HTR-8/SVneo (cell line): ENCODE measurements around the gene HRK.
A peak's percentile ranks its signal among the peaks of the same experiment; 100 is the strongest.

Experiments
- DNase-seq: peaks from one replicate; pipeline ENCODE4 v3.0.0; 2011; ENCODE audit warnings: low spot score, mixed read lengths; ENCODE audit not compliant: insufficient read length
- FAIRE-seq: peaks from 2 replicates; lab custom pipeline; 2011; peaks lifted over from hg19 to GRCh38; lab: Jason Lieb, UNC

The HRK gene

DNA sequence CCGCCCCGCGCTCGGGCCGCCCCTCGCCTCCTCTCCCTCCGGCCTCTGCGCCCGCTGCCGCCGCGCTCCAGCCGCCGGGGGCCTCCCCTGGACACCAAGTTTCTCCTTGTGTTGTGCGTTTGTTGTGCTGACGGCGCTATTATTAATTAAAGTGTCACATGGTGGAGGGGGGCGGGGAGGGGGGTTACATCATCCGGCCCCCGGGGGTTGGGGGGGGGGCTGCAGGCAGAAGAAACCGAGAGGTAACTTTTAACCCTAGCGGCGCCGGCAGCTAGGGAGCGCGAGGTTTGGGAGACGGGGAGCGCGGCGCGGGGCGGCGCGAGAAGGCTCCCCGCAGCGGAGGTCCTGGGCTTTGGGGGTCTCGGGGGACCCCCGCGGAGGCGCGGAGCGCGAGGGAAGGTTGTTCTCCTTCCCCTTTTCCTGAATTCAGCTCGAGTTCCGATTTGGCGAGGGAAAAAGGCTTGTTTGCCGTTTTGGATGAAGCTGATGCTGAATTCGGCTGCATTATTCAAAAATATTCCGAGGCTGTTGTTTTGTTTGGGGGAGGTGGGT is at the start of gene HRK:
HRK (minus strand) TSS at position 117 of the 552 bp plus-strand sequence. CDS start 134 bp downstream, outside the sequence.
- FAIRE-seq (no peak), DNase-seq (no peak)

DNA sequence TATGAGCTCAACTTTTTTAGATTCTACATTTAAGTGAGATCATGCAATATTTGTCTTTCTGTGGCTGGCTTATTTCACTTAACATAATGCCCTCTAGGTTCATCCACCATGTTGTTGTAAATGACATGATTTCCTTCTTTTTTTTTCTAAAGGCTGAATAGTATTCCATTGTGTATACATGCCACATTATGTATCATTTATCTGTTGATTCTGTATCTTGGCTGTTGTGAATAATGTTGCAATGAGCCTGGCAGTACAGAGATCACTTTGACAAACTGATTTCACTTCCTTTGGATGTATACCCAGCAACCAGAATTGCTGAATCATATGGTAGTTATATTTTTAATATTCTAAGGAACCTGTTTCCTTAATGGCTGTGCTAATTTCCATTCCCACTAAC is 48.6 kb upstream of the HRK start:
- no peak for FAIRE-seq

DNA sequence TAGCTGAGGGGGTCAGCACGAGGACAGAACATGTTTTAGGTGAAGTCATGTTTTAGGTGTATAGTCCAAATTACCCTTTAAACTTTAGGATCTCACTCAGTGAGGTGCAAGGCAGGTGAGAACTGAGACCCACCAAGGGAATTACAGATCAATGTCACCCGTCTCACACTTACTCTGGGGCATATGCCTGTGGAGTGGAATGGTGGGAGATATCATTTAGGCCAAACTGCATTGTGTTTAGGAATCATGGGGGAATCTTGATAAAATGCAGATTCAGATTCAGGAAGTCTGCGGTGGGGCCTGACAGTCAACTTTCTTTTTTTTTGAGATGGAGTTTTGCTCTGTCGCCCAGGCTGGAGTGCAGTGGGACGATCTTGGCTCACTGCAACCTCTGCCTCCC is 47.3 kb upstream of the HRK start:
- DNase-seq = no peak

More for the DNA sequence above, 48.6 kb upstream of the HRK start:
- no peak for DNase-seq

DNA sequence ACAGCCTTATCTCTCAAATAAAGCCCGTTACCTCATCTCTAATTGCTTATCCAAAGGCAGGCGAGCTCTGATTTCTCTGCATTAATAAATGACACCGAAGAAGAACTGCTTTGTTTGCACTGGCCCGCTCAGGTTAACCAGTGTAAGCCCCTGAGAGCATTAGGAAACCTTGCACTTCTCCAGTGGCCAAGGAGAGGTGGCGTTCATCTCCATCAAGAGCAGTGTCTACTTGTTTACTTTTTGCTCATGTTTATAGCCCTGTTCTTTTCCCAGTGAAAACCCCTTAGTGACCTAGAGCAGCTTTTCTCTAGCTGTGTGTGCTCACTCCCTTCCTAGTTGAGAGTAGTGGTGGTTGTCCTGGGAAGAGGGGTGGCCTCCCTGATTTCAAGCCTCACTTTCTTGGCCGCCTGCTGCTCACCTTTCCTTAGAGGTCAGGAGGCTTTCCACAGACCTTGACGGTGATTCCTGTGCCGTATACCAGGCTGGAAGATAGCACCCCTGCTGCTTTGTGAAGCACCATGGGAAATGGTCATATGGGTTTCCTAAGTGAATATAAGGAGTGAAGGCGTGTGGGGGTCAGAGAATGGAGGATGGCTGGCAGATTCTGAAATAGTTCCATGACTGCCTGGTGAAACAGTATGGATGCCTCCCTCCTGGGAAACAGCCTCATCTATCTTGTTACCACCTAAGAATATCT is 46.2 kb upstream of the HRK start:
- no peak for FAIRE-seq
- DNase-seq = no peak

More for the DNA sequence above, 47.3 kb upstream of the HRK start:
- FAIRE-seq = no peak

DNA sequence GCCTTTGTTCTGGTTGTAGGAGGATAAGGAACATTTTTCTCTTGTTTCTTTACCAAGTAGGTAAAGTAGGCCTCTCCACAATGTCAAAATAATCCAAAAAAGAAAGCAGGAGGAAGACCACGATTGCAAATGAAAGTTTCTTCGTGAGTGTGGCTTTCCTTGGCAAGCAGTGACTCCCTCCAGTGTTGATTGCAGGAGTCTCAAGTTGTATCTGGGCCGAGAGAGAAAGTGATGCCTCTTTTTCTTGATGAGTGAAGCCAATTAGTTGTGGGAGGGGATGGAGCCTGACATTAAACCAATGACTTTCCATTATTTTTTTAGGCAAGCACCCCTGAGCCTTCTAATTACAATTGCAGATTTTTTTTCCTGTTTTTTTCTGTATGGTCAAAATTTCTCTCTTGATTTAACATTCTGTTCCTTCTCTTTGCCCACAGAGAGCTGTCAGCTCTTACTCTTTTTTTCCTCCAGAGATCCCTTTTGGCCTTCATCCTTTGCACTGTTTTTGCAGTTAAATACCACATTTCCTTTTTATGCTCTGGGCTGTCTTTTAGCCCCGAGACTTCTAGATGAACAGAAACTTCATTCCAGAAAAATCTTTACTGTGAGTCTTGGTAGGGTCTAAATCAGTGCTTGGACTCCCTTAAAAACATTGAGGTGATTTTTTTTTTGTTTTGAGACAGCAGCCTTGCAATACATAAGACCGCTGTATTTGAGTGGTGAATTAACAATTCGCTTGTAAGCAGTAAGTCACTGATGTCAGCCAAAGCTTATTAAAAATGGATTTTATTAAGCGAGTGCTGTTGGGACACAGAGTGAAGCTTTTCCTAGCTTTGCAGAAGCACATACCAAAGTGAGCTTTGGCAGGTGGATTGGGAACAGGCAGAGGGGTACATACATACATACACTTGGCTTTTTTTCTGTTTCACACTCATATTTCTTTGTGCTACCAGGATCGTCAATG is 45.3 kb upstream of the HRK start:
- no peak for DNase-seq
- no peak for FAIRE-seq

DNA sequence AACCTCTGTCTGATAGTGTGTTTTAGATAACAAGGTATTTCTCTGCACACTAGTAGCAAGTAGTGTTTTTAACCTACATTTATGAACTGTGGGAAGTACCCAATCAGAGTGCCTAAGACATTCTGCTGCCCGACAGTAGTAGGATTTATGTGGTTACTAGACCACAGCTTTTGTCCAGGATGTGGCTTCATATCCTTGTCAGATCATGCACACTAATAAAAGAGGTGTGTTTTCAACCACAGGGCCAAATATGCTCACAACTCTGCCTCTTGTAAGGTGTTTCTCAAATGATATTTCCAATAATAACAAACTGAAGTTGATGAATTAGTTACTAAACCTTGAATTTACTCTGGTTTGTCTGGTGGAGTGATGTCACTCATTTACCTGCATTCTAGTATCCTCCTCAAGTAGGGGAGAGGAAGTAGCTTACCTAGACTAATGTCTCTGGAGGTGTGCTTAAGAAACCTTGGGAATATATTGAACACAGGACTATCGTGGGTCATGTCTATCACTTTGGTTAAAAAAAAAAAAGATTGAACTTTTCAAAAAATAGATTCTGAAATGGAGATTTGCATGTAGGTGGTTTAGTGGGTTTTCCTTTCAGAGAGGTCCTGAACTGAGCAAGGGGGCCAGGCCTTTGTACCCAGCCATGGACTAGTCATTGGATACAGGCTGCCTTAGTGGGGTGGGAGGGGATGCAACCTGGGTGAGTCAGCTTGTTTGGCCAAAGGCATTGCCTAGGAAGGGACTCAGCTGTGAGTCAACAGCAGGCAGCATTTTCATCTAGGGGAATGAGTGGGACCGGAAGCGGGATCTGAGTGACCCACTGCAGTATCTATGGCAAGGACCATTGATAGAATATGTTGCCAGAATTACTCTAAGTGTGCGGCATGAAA is 43.6 kb upstream of the HRK start:
- FAIRE-seq = no peak

DNA sequence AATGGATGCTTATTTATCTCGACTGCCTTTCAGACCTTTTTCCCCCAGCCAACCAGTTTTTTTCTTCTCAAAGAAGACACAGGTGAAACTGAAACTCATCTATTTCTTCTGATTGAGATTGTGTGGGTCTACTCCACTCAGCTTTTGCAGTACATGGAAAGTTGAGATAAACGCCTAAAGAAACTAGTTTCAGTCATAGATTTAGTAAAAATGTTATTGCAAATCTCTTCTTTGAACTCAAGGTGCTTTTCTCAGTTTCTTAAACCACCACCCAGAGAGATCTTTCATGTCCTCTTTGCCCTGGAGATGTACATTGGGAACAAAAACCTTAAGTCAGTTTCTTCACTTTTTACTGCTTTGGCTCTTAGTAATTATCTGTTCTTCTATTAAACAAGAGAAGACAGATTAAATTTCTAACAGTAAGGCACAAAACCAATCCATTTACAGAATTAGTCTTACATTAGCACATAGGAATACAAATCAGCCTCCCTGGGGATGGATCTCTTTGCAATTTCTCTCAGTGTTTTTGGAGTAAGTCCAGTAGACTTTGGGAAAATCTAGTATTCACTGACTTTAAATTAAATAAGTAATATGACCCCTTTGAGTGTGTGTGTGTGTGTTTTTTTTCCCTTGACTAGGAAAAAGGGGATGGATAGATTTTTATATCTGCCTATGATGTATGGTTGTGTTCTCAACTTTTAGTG is 41.1 kb upstream of the HRK start:
- DNase-seq = no peak
- no peak for FAIRE-seq

More for the DNA sequence above, 43.6 kb upstream of the HRK start:
- DNase-seq = peak; percentile 45

DNA sequence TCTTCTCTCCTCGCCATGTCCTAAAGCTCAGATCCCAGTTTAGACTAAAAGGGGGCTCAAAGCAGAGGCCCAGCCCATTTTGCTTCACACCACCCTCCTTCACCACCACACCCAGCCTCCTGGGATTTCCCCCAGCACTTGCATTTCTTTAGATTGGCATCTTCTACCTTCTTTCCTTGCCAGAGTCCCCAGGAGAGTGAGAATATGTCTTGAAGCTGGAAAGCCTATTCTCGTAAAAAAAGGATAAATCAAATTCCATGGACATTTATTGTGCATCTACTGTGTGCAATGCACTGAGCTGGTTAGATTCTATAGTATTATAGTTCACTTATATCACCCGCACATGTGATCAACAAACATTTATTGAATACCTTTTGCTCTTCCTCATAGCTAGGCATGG is 39.7 kb upstream of the HRK start:
- FAIRE-seq = no peak
- DNase-seq = no peak

DNA sequence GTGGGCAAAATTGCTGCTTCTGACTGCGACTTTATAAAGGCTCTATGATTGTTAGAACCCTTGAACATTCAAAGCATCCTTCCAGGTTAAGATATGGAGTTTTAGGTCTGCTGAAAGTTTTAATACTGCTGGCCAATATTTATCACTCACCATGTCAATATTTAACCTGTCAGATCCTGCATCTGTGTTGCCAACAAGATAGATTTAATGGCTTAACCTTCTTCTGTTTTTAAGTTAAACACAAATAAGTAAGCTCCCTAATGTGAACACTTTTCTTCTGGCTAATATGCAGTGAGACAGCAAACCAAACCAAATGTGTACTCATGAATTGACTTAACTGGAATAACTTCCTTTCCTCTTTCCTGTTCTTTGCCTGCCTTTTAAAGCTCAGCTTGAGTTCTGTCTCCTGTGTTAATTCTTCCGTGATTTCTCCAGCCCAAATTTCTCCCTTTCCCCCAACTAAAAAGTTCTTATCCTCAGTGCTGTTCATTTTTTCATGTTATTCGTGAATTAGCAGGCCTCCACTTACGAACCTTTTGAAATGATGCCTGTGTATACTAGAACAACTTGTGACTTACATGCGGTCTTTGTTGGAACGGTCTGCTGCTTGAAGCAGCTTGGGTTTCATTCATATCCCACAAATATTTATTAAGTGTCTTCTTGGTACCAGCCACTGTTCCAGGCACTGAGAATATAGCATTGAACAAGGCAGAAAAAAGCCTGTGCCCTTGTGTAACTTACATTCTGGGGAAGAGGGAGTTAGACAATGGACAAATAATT is 38.7 kb upstream of the HRK start:
- DNase-seq = no peak
- no peak for FAIRE-seq

DNA sequence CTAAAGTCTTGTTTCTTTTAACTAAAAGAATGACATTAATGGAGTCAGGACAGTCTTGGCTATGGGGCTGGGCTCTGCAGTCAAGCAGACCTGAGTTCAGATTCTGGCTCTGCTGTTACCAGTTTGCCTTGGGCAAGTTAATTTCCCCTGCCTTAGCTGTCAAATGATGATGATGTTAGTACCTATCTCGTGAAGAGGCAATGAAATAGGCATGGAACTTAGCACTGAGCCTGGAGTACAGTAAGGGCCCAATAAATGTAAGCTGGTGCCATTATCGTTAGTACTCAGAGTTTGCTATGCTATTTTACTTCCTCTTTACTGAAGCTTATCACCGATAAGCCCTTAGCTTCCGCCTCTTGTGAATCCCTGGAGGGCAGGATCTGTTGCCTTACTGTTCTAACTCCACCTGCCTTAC is 38.0 kb upstream of the HRK start:
- FAIRE-seq (no peak), DNase-seq (no peak)

DNA sequence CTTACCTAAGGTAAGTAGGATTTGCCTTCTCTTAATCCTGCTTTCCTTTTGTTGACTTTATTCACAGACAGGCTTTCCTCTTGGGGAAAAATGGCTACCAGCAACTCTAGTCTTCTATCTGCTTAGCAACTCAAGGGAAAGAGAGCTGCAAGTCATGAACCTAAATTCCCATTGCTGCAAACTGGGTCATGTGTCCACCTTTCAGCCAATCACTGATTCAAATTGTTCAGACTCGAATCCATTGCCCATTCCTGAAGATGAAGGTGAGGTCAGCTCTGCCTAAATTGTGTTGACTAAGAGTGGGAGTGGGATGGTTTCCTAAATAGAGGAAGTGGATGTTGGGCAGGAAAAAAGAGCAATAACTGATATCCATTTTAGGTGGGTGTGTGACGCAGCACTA is 37.2 kb upstream of the HRK start:
- FAIRE-seq = no peak
- no peak for DNase-seq

DNA sequence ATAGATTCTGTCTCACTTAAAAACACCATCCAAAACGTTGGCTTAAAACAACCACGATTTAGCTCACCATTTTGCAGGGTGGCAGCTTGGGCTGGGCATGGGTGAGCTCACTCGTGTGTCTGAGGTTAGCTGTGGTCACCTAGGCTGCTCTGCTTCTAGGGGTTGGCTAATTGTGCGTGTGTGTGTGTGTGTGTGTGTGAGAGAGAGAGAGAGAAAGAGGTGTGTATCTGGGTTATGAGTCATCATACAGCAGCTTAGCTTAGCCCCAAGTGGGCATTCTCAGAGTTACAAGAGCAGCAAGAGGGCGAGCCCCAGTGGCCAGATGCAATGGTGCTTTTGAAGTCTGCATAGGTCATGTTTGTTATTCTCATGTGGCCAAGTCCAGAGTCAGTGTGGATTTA is 35.5 kb upstream of the HRK start:
- no peak for FAIRE-seq
- peak; percentile 79 for DNase-seq

DNA sequence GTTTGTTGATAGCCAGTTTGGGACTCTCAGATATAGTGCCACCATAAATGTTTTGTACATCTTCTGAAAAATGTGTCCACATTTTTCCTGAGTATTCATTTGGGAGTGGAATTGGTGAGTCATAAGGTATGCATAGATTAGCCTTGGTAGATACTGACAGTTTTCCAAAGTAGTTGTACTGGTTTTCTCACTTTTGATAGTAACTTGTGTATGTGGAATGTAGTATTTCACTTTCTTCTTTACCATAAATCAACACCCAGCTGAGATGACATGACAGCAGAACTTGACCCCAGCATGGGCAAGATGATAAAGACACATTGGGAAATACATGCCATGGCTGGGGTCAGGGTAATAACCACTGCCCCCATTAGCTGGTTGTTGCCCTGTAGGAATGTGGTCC is 34.9 kb upstream of the HRK start:
- no peak for FAIRE-seq
- peak; percentile 12 for DNase-seq

DNA sequence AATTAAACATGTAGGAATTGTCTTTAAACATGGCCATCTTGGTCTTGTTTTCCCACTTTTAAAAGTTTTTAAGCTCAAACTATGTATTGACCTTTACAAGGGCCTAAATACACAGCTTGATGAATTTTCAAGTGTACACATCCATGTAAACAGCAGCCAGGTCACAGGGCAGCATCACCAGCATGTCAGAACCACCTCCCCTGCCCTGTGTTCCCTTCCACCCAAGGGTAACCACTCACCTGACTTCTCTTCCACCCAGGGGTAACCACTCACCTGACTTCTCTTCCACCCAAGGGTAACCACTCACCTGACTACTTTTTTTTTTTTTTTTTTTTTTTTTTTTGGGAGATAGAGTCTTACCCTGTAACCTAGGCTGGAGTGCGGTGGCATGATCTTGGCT is 34.1 kb upstream of the HRK start:
- FAIRE-seq (no peak), DNase-seq (no peak)

DNA sequence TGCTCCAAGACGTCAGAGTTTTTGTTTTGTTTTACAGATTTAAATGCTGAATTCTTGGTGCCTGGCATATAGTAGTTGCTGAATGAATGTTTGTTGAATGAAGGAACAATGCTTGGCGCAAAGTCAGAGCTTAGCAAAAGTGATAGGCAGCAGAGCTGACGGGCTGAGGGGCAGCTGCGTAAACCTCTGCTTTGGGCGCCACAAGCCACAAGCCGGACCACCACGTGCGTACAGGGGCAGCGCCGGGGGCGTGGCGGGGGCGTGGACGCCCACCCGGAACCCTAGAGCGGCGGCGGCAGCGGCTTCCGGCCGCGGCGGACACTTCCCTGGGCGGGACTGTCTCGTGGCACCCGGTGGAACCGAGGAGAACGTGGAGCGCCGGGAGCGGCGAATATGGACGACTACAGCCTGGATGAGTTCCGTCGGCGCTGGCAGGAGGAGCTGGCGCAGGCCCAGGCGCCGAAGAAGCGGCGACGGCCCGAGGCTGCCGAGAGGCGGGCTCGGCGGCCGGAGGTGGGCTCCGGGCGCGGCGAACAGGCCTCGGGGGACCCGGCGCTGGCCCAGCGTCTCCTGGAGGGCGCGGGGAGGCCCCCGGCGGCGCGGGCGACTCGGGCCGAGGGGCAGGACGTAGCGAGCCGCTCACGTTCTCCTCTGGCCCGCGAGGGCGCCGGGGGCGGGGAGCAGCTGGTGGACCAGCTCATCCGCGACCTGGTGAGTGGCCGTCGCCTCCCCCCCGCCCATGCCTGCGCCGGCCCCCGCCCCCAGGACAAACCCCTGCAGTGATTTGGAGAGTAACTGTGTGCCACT is 29.6 kb upstream of the HRK start, which contains the start of gene FBXW8:
FBXW8 (plus strand) TSS at position 306 of the 807 bp plus-strand sequence; CDS start at position 394, 88 bp downstream.
- peak; percentile 82 for DNase-seq
- FAIRE-seq = peak; percentile 80

DNA sequence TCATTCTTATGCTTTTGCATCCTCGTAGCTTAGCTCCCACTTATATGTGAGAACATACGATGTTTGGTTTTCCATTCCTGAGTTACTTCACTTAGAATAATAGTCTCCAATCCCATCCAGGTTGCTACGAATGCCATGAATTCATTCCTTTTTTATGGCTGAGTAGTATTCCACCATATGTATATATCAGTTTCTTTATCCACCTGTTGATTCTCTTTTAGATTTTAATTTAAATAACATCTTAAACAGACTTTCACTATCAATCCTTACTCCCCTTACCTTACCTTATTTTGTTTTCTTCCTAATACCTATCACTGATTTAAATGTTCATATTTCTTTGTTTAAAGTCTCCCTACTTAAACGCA is 29.0 kb upstream of the HRK start:
- no peak for FAIRE-seq
- no peak for DNase-seq

DNA sequence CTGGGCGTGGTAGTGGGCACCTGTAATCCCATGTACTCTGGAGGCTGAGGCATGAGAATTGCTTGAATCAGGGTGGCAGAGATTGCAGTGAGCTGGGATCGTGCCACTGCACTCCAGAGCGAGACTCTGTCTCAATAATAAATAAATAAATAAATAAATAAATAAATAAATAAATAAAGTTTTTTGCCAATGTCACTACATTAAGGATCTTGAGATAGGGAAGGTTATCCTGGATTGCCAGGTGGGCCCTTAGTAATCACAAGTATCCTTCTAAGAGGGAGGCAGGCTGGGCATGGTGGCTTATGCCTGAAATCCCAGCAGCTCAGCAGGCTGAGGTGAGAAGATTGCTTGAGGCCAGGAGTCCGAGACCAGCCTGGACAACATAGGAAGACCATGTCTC is 25.0 kb upstream of the HRK start:
- FAIRE-seq (no peak), DNase-seq (no peak)

DNA sequence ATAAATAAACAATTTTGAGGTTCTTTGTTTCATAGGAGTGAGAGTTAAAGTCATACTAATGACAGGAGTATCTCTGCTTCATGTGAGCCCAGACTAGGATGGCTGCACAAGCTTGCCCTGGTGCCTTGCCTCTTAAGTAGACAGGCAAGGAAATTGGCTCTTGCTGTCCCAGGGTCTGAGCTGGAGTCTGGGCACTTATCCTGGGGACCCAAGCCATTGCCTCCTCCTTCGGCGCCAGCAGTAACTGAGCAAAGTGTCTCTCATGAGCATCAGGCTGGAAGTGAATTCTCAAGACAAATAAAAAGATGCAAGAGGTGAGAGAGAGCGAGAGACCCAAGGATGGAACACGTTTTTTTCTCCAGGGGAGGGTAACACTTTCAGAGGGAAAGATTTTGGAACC is 22.6 kb upstream of the HRK start:
- DNase-seq (no peak), FAIRE-seq (no peak)
